Subcutaneous adipose tissue (tissue), 4 donors: Measurements from ENCODE around the gene MEIS2. TPM values are rescaled to one million over a fixed set of nuclear protein-coding genes. Genes with fewer than 3 reads are reported as not detected.

Experiments used
- CTCF ChIP-seq: fragments of 450-650 bp; IDR thresholded peaks from one replicate; pipeline ENCODE4 v1.5.1; 2016; ENCODE audit warnings: low read depth, mild to moderate bottlenecking, control low read depth, antibody characterized with exemption, moderate library complexity
- total RNA-seq, 4 donors: library from RNA; depleted of rRNA; stranded (reverse); fragments of >200 nt; gene quantifications; one replicate each; pipeline ENCODE4 v1.1.0, GENCODE V29; 2016

Gene MEIS2
- total RNA-seq, 4 donors from 2014 or later = 10.3 to 21.7 (median 14.9) TPM

GRCh38 chr15:37015035-37015434 is 85.3 kb downstream of the MEIS2 start:
- no peak for TF ChIP-seq CTCF

GRCh38 chr15:37014566-37014965 is 85.8 kb downstream of the MEIS2 start:
- TF ChIP-seq CTCF = no peak

DNA sequence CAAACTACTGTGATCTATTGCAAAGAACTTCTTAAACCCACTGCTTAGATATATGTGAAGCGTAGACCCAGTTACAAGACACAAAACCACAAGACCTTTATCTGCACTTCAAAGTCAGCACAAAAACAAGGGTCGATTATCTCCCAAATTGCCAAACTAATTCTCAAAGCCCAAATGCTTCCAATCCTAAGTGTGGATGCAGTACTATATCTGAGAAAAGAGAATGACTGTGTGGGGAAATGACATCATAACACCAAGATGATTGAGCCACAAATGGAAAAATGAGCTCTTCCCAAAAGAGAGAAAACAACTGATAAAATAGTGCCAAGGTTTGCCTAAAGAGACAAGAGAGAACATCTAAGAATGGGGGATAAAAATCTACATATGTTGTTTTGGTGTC is 86.2 kb downstream of the MEIS2 start:
- TF ChIP-seq CTCF = no peak

GRCh38 chr15:37010595-37010994 is 89.8 kb downstream of the MEIS2 start:
- TF ChIP-seq CTCF = no peak

GRCh38 chr15:37009288-37009687 is 91.1 kb downstream of the MEIS2 start:
- TF ChIP-seq CTCF = no peak

- TF ChIP-seq CTCF = no peak
Observed at GRCh38 chr15:37008205-37008604, 92.1 kb downstream of the MEIS2 start.

DNA sequence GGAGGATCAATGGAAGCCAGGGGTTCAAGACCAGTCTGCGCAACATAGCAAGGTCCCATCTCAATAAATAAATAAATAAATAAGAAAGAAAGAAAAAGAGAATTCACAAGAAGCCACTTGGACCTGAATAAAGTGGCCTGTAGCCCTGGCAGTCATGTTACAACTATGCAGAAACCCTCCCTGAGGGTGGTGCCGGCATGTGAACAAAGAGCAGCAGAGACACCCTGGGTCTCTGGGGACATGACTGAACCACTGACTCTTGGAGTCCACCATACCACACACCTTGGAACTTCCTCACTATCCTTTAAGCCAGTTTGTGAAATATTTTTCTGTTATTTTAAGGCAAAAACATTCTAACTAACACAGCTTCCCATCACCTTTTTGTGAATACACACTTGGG is 93.0 kb downstream of the MEIS2 start:
- no peak for TF ChIP-seq CTCF
